MCF 10A (cell line): ENCODE measurements around the gene FMR1. TPM values are rescaled to one million over a fixed set of nuclear protein-coding genes. Genes with fewer than 3 reads are reported as not detected.
A peak's percentile ranks its signal among the peaks of the same experiment; 100 is the strongest.

Source experiments
- BruUV-seq: library from RNA; stranded (reverse); fragments of 400-500 nt; replicated peaks from 2 replicates; lab custom pipeline; 2021; lab: Mats Ljungman, UMichigan
- CTCF ChIA-PET: fragments of 300-600 bp; sonication (Branson Sonifier 250); formaldehyde crosslinking; extraction: SDS; loops from one replicate; lab custom pipeline; 2021; ENCODE audit warnings: antibody characterized with exemption, inconsistent platforms; lab: Yijun Ruan, JAX
- POLR2A ChIA-PET: fragments of 300-600, 350-650 bp; sonication (Branson Sonifier 250); formaldehyde crosslinking; extraction: SDS; loops from one replicate; lab custom pipeline; 2020; ENCODE audit warnings: antibody characterized with exemption, inconsistent platforms; lab: Yijun Ruan, JAX
- DNase-seq: peaks from one replicate; pipeline ENCODE4 v3.0.0-alpha.2; 2018; ENCODE audit not compliant: unreplicated experiment
- H3K27ac Mint-ChIP-seq: one replicate; pipeline ENCODE4 v1.8.0; 2022; ENCODE audit warnings: mild to moderate bottlenecking, low read depth, mixed read lengths; ENCODE audit not compliant: unreplicated experiment
- H3K27me3 Mint-ChIP-seq: one replicate; pipeline ENCODE4 v1.8.0; 2022; ENCODE audit warnings: mixed read lengths; ENCODE audit not compliant: insufficient read depth, unreplicated experiment
- H3K36me3 Mint-ChIP-seq: one replicate; pipeline ENCODE4 v1.8.0; 2022; ENCODE audit warnings: mild to moderate bottlenecking, moderate library complexity, mixed read lengths; ENCODE audit not compliant: insufficient read depth, unreplicated experiment
- H3K4me1 Mint-ChIP-seq: one replicate; pipeline ENCODE4 v1.8.0; 2022; ENCODE audit warnings: mixed read lengths; ENCODE audit not compliant: insufficient read depth, unreplicated experiment
- H3K4me3 Mint-ChIP-seq: one replicate; pipeline ENCODE4 v1.8.0; 2022; ENCODE audit warnings: mild to moderate bottlenecking, moderate library complexity, mixed read lengths; ENCODE audit not compliant: unreplicated experiment
- H3K9me3 Mint-ChIP-seq: one replicate; pipeline ENCODE4 v1.8.0; 2022; ENCODE audit warnings: mixed read lengths; ENCODE audit not compliant: unreplicated experiment
- CTCF ChIP-seq: fragments of 200-600 bp; IDR thresholded peaks from one replicate; pipeline ENCODE4 v1.8.0; 2022; ENCODE audit warnings: antibody characterized with exemption, mild to moderate bottlenecking; ENCODE audit not compliant: unreplicated experiment
- intact Hi-C: fragments of 100-400 bp; cut with micrococcal nuclease; formaldehyde crosslinking; loops from 2 replicates; pipeline ENCODE4 v1.14.1; 2022
- total RNA-seq: library from RNA; stranded (reverse); gene quantifications from 2 replicates; pipeline ENCODE4 v1.2.3, GENCODE V29; 2022

The FMR1 gene
- total RNA-seq, 1 experiment from 2014 or later = 35.3 TPM

GRCh38 chrX:147962476-147962875 is 50.8 kb downstream of the FMR1 start:
- Mint-ChIP-seq H3K27me3 (no peaks in the 10 kb centered on the region), H3K4me3 (no peak overlapping the region), H3K4me1 (peaks cover 10% of the 10 kb centered on the region), H3K27ac (no peak overlapping the region), H3K9me3 (peaks cover 24% of the 10 kb centered on the region), H3K36me3 (no peaks in the 10 kb centered on the region)
- ChIA-PET CTCF (interaction anchor here (1.1 kb wide), 1 partner anchor 18 kb away, joined by 4 read pairs; the partner anchor contains the start of gene FMR1NB), POLR2A (no interaction called here)
- TF ChIP-seq CTCF = no peak
- peak; percentile 15 for DNase-seq
- BruUV-seq = no TSS peak
- intact Hi-C loops = no loop called here

- DNase-seq = peak; percentile 49
- Mint-ChIP-seq H3K9me3 (no peaks in the 10 kb centered on the region), H3K27ac (no peak overlapping the region), H3K36me3 (peaks cover 7% of the 10 kb centered on the region), H3K27me3 (no peaks in the 10 kb centered on the region), H3K4me1 (no peaks in the 10 kb centered on the region), H3K4me3 (no peak overlapping the region)
- TF ChIP-seq CTCF = no peak
- ChIA-PET CTCF (interaction anchor here (0.6 kb wide), 1 partner anchor 157 kb away, joined by 3 read pairs; no protein-coding TSS in a partner anchor), POLR2A (no interaction called here)
- intact Hi-C loops = no loop called here
- no TSS peak for BruUV-seq
These were observed 67.2 kb downstream of the FMR1 start for GRCh38 chrX:147978931-147979330.

GRCh38 chrX:147981038-147981752 is 69.5 kb downstream of the FMR1 start, which contains the start of gene FMR1NB:
Gene FMR1NB, plus strand, starts transcription at chrX:147981337. Its CDS starts 66 bp downstream, at chrX:147981403.
- Mint-ChIP-seq H3K4me3 (no peak within 1 kb of the TSS), H3K36me3 (peaks cover 7% of the 10 kb centered on the region), H3K4me1 (no peaks in the 10 kb centered on the region), H3K9me3 (no peaks in the 10 kb centered on the region), H3K27ac (no peak within 1 kb of the TSS), H3K27me3 (no peaks in the 10 kb centered on the region)
- DNase-seq = no peak
- POLR2A ChIA-PET = no interaction called here
- no peak for TF ChIP-seq CTCF
- no TSS peak for BruUV-seq
- intact Hi-C loops = no loop called here
- CTCF ChIA-PET = interaction anchor here (0.8 to 1.0 kb wide), 2 partner anchors 9 to 19 kb away, joined by 3 to 4 read pairs; no protein-coding TSS in a partner anchor

Other genes with a start within 250 kb of the FMR1 start
- not detected in 2 replicates for gene FMR1NB, start 69.4 kb downstream of the FMR1 start, total RNA-seq